Adrenal gland (tissue), 12 donors: ENCODE results near the gene CDC23. TPM values are rescaled to one million over a fixed set of nuclear protein-coding genes. Genes with fewer than 3 reads are reported as not detected.

Source experiments
- DNase-seq, 7 donors: peaks; one replicate each; pipeline ENCODE4 v3.0.0-alpha.2; 2019 to 2020
- H3K27ac ChIP-seq, 5 donors: fragments of 200-600 bp; sonication (generic) in 4 of 5; 1 replicate in 3 of 5; 2 replicates in 2 of 5; pipeline versions ENCODE4 v1.5.1 to v1.8.0; 2016 to 2020; ENCODE audit warnings: mild to moderate bottlenecking in 1 of 5
- H3K27me3 ChIP-seq: fragments of 200-600 bp; 2 replicates; pipeline ENCODE4 v1.8.0; 2021
- H3K36me3 ChIP-seq, 2 donors: fragments of 200-600 bp; replicated peaks in 1 of 2; 1 replicate in 1 of 2; 2 replicates in 1 of 2; pipeline versions ENCODE4 v1.5.1 to v1.8.0; 2018 to 2022
- H3K4me1 ChIP-seq, 2 donors: fragments of 200-600 bp; replicated peaks in 1 of 2; 1 replicate in 1 of 2; 2 replicates in 1 of 2; pipeline versions ENCODE4 v1.5.1 to v1.8.0; 2018 to 2021
- H3K4me3 ChIP-seq, 4 donors: fragments of 200-600 bp; sonication (generic) in 3 of 4; one replicate each; pipeline ENCODE4 v1.5.1; 2016 to 2018
- H3K9me3 ChIP-seq, 3 donors: fragments of 200-600 bp; sonication (generic) in 1 of 3; replicated peaks in 1 of 3; 1 replicate in 2 of 3; 2 replicates in 1 of 3; pipeline versions ENCODE4 v1.5.1 to v1.8.0; 2016 to 2021
- CTCF ChIP-seq, 6 experiments: fragments of 450-650 bp in 4 of 6; fragments of 200-600 bp in 2 of 6; sonication (generic) in 1 of 6; IDR thresholded peaks; 1 replicate in 5 of 6; 2 replicates in 1 of 6; pipeline versions ENCODE4 v1.5.1 to v1.8.0; 2016 to 2021; ENCODE audit warnings: antibody characterized with exemption in 6 of 6, mild to moderate bottlenecking in 2 of 6, moderate library complexity in 1 of 6
- POLR2A ChIP-seq, 2 donors: fragments of 450-650 bp; IDR thresholded peaks; one replicate each; pipeline ENCODE4 v1.6.1; 2017; ENCODE audit warnings: antibody characterized with exemption in 2 of 2, mild to moderate bottlenecking in 2 of 2, moderate library complexity in 1 of 2
- WGBS, 4 donors: extraction: QIAGEN DNeasy Blood & Tissue Kit in 2 of 4; methylation state at CpG; one replicate each; pipeline versions ENCODE4 v1.1.5 to v1.1.7; 2013 to 2017; 5-methylcytosine and 5-hydroxymethylcytosine counted together
- intact Hi-C, 2 donors: fragments of 100-400 bp; cut with DNase I; formaldehyde crosslinking; loops; one replicate each; pipeline versions ENCODE4 v1.14.1 to v1.15.0; 2022 to 2023
- polyA plus RNA-seq, 3 donors: library from polyadenylated mRNA; stranded (reverse); fragments of 200-250 nt in 2 of 3; fragments of 350-450 nt in 1 of 3; fragmentation: Illumina TruSeq in 1 of 3; extraction: RNeasy Lipid Tissue Mini Kit (QIAGEN cat#74804) in 1 of 3; gene quantifications; one replicate each; pipeline ENCODE4 v1.2.3, GENCODE V29; 2013 to 2014
- total RNA-seq, 9 donors: library from RNA; depleted of rRNA in 4 of 9; stranded (reverse); fragments of >200 nt in 4 of 9; fragments of 120-200 nt in 1 of 9; fragmentation: NEBNext Ultra II Directional in 1 of 9; extraction: Animal tissue kit (Norgen Biotek cat#: 25700) in 1 of 9; gene quantifications; one replicate each; pipeline versions ENCODE4 v1.1.0 to v1.2.4, GENCODE V29; 2013 to 2023
- donor health status: healthy with polysubstance abuse.
- donor health status: Bipolar disorder and iron deficiency.
- donor health status: DM: yes; HTN: yes; CAD: no.
- donor health status: DM: no; HTN: no; CAD: no.
- donor health status: DM: no; HTN: no; CAD: no.
- donor health status: DM: yes; HTN: yes; CAD: no.

CDC23 gene
- total and polyA plus RNA-seq, 12 donors: 7.6 to 57.6 (median 20.5) TPM

DNA sequence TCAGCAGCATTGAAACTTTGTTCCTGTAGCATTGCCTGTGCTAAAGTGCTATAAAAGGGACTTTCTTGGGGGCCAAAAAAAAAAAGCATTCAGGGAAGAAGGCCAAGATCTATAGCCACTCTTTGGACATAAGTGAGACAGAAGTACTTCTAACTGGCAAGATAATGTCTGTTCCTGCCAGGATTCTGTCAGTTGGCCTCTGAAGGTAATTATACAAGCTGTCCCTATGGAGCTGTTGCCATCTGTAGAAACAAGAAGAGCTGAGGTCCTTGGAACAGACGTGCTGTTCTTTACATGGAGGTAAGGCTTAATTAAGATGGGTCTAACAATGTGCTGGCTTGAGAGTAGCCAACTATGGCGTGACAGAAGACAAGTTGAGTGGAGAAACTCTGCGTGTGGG is 24.5 kb downstream of the CDC23 start:
- Histone ChIP-seq H3K4me3 (no peak overlapping the region), H3K4me1 (no peaks in the 10 kb centered on the region), H3K9me3 (no peaks in the 10 kb centered on the region), H3K27me3 (no peaks in the 10 kb centered on the region), H3K27ac (no peak overlapping the region), H3K36me3 (peaks cover 0 to 81% of the 10 kb centered on the region in 2 donors)
- intact Hi-C loops: no loop called here
- no peak for DNase-seq
- TF ChIP-seq CTCF (IDR thresholded peaks at IDR 0.05): no peak
- no peak for TF ChIP-seq POLR2A (IDR thresholded peaks at IDR 0.05)
- 85 to 91% (median 88%) methylated on average over 3 of the region's 3 CpGs for WGBS, 4 donors

- H3K27ac ChIP-seq: no peak overlapping the region
- intact Hi-C loops: no loop called here
- H3K4me3 ChIP-seq: no peak overlapping the region
- DNase-seq: no peak
- TF ChIP-seq CTCF (IDR thresholded peaks at IDR 0.05) (no peak), POLR2A (IDR thresholded peaks at IDR 0.05) (no peak)
- 83 to 88% (median 86%) methylated on average over 2 of the region's 2 CpGs for WGBS, 4 donors
- peaks cover 0 to 57% of the 10 kb centered on the region in 2 donors for H3K36me3 ChIP-seq
- H3K27me3 ChIP-seq: no peaks in the 10 kb centered on the region
- H3K9me3 ChIP-seq: no peaks in the 10 kb centered on the region
- H3K4me1 ChIP-seq: no peaks in the 10 kb centered on the region
Observed at GRCh38 chr5:138186002-138186447, 27.1 kb downstream of the CDC23 start.

DNA sequence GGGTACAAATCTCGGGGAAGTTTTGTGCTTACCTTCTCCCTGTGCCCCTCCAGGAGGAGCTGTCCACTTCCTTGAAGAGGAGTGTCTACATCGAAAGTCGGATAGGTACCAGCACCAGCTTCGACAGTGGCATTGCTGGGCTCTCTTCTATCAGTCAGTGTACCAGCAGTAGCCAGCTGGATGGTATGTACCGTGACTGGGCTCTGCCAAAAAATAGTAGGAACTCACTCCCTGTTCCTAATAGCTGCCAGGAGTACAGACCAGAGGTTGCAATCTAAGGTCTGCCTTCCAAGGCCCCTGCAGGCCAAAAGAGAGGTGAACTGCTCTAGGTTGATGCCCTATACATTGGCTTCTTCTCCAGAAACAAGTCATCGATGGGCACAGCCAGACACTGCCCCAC is 30.3 kb downstream of the CDC23 start:
- H3K27me3 ChIP-seq: no peaks in the 10 kb centered on the region
- TF ChIP-seq POLR2A (IDR thresholded peaks at IDR 0.05) (no peak), CTCF (IDR thresholded peaks at IDR 0.05) (no peak)
- WGBS, 4 donors: 88 to 94% (median 90%) methylated on average over 6 of the region's 6 CpGs
- peaks cover 0 to 5% of the 10 kb centered on the region in 2 donors for H3K4me1 ChIP-seq
- no peaks in the 10 kb centered on the region for H3K9me3 ChIP-seq
- no peak for DNase-seq
- no peak overlapping the region for H3K27ac ChIP-seq
- H3K36me3 ChIP-seq: peaks cover 0 to 29% of the 10 kb centered on the region in 2 donors
- no peak overlapping the region for H3K4me3 ChIP-seq
- intact Hi-C loops: no loop called here

GRCh38 chr5:138180841-138181240 is 32.3 kb downstream of the CDC23 start:
- peaks cover 10 to 14% of the 10 kb centered on the region in 2 donors for H3K4me1 ChIP-seq
- intact Hi-C loops: no loop called here
- H3K36me3 ChIP-seq: peaks cover 0 to 19% of the 10 kb centered on the region in 2 donors
- H3K27me3 ChIP-seq: no peaks in the 10 kb centered on the region
- no peak overlapping the region for H3K27ac ChIP-seq
- TF ChIP-seq CTCF (IDR thresholded peaks at IDR 0.05) (no peak), POLR2A (IDR thresholded peaks at IDR 0.05) (no peak)
- WGBS, 4 donors: 87 to 92% (median 90%) methylated on average over 5 of the region's 5 CpGs
- H3K4me3 ChIP-seq: no peak overlapping the region
- H3K9me3 ChIP-seq: no peaks in the 10 kb centered on the region
- no peak for DNase-seq
